SU-DHL-6 (cell line): ENCODE measurements around the gene RAB1B.

Source experiments
- H2AFZ ChIP-seq: fragments of 200-600 bp; sonication (generic); 2 replicates; pipeline ENCODE4 v1.6.1; 2014; ENCODE audit warnings: low read depth, mild to moderate bottlenecking, moderate library complexity, mixed read lengths, antibody characterized with exemption, low read length; ENCODE audit not compliant: severe bottlenecking
- H3F3A ChIP-seq: fragments of 200-600 bp; shearing (Covaris generic); 2 replicates; pipeline ENCODE4 v1.6.0; 2016; ENCODE audit warnings: antibody characterized with exemption, mild to moderate bottlenecking; ENCODE audit not compliant: insufficient read depth
- H3K27ac ChIP-seq: fragments of 200-600 bp; sonication (generic); 2 replicates; pipeline ENCODE4 v1.5.1; 2016; ENCODE audit warnings: low read depth, mild to moderate bottlenecking, low read length, moderate library complexity, mixed read lengths
- H3K27me3 ChIP-seq: fragments of 200-600 bp; sonication (generic), shearing (Covaris generic); 2 replicates; pipeline ENCODE4 v1.6.0; 2014; ENCODE audit warnings: mild to moderate bottlenecking, low read length
- H3K36me3 ChIP-seq: fragments of 200-600 bp; sonication (generic); 2 replicates; pipeline ENCODE4 v1.6.1; 2014; ENCODE audit warnings: mild to moderate bottlenecking, low read length, mixed read lengths
- H3K4me2 ChIP-seq: fragments of 300-600, 200-600 bp; shearing (Covaris generic), sonication (generic); 2 replicates; pipeline ENCODE4 v1.6.0; 2014; ENCODE audit warnings: low read length, low read depth, mild to moderate bottlenecking; ENCODE audit not compliant: poor library complexity, severe bottlenecking
- H3K4me3 ChIP-seq: fragments of 200-600 bp; sonication (generic); 2 replicates; pipeline ENCODE4 v1.5.1; 2014; ENCODE audit warnings: antibody characterized with exemption, low read length, mild to moderate bottlenecking, mixed read lengths; ENCODE audit not compliant: insufficient read depth, poor library complexity, severe bottlenecking
- H3K79me2 ChIP-seq: fragments of 200-600 bp; sonication (generic); 2 replicates; pipeline ENCODE4 v1.6.1; 2014; ENCODE audit warnings: mild to moderate bottlenecking, low read length, moderate library complexity; ENCODE audit not compliant: insufficient read depth
- H3K9ac ChIP-seq: fragments of 200-600 bp; sonication (generic); 2 replicates; pipeline ENCODE4 v1.7.0; 2014; ENCODE audit warnings: mild to moderate bottlenecking, low read length
- H3K9me2 ChIP-seq: fragments of 200-600 bp; sonication (generic); replicated peaks from 2 replicates; pipeline ENCODE4 v1.6.1; 2014; ENCODE audit warnings: low read length; ENCODE audit not compliant: insufficient read depth
- H3K9me3 ChIP-seq: fragments of 200-600 bp; sonication (generic); 2 replicates; pipeline ENCODE4 v1.6.1; 2014; ENCODE audit warnings: low read length, mixed read lengths; ENCODE audit not compliant: insufficient read depth
- H4K20me1 ChIP-seq: fragments of 200-600 bp; sonication (generic); 2 replicates; pipeline ENCODE4 v1.6.1; 2014; ENCODE audit warnings: low read depth, mild to moderate bottlenecking, antibody characterized with exemption, low read length, moderate library complexity, mixed read lengths
- CTCF ChIP-seq: fragments of 200-600 bp; sonication (generic); IDR thresholded peaks from one replicate; pipeline ENCODE4 v1.5.1; 2017; ENCODE audit warnings: antibody characterized with exemption, mild to moderate bottlenecking, low read length, moderate library complexity; ENCODE audit not compliant: insufficient read depth, poor library complexity, severe bottlenecking
- EZH2phosphoT487 ChIP-seq: fragments of 200-600 bp; sonication (generic), shearing (Covaris generic); conservative IDR thresholded peaks from 2 replicates; pipeline ENCODE4 v1.6.1; 2018; ENCODE audit warnings: mild to moderate bottlenecking, antibody characterized with exemption, low read length, moderate library complexity, mixed read lengths

Gene RAB1B

DNA sequence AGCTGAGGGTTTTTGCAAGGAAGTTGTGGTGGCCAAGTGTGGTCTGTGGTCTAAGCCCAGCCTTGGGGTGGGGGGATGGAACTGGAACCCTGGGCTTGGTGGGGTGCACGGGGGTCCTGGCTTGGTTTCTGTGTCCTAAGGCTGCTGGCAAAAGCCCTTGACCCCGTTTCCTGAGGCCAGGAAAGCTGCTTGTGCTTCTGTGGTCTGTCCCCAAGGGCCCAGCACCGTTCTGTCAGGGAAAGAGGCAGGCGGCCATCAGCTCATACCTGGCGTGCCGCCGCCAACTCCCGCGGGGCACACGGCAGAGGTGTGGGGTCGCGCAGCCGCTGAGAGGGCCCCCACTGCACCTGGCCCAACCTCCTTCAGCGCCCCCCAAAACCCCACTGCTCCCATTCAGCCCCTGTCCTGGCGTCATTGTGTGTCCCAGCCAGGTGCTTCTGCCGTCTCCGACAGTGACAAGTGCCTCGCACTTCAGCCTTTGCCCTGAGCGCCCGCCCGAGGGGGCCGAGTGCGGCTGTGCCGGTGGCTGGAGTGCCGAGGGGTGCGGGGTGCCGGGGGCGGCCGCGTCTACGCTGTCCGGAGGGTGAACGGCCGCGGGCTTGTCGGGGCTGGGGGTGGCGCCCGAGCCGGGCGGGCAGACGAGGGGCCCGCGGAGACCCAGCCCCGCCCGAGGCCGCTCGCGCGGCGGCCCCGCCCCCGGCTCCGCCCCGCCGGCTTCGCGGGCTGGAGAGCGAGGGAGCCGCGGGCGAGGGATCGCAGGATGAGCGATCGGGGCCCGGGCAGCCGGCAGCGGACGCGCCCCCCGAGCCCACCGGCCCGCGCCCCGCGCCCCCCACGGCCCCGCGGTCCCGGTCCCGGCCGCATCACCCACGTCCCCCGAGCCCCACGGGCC is 9.3 kb downstream of the RAB1B start, which contains the start of gene CNIH2:
Gene CNIH2, plus strand, starts transcription at position 705 of the 892 bp plus-strand sequence. CDS start 282 bp downstream, outside the sequence.
- H3K79me2 ChIP-seq = no peaks in the 10 kb centered on the region
- H3K27me3 ChIP-seq = no peaks in the 10 kb centered on the region
- no peak within 1 kb of the TSS for H3K4me3 ChIP-seq
- TF ChIP-seq CTCF = no peak
- TF ChIP-seq EZH2phosphoT487 = no peak
- H3K27ac ChIP-seq = no peak within 1 kb of the TSS
- H3K4me2 ChIP-seq = peak within 1 kb of the TSS; percentile 57
- no peaks in the 10 kb centered on the region; the same call in 1 of the 2 replicates for H4K20me1 ChIP-seq
- H3F3A ChIP-seq = peaks cover 5% of the 10 kb centered on the region; the same call in 1 of the 2 replicates
- H3K9ac ChIP-seq = peak within 1 kb of the TSS; percentile 39; the same call in 1 of the 2 replicates
- no peaks in the 10 kb centered on the region for H3K9me3 ChIP-seq
- H3K36me3 ChIP-seq = 0 out of 2 replicates have a peak, but pooled peaks cover 5% of the 10 kb centered on the region
- no peak within 1 kb of the TSS for H2AFZ ChIP-seq
- H3K9me2 ChIP-seq = no peaks in the 10 kb centered on the region

DNA sequence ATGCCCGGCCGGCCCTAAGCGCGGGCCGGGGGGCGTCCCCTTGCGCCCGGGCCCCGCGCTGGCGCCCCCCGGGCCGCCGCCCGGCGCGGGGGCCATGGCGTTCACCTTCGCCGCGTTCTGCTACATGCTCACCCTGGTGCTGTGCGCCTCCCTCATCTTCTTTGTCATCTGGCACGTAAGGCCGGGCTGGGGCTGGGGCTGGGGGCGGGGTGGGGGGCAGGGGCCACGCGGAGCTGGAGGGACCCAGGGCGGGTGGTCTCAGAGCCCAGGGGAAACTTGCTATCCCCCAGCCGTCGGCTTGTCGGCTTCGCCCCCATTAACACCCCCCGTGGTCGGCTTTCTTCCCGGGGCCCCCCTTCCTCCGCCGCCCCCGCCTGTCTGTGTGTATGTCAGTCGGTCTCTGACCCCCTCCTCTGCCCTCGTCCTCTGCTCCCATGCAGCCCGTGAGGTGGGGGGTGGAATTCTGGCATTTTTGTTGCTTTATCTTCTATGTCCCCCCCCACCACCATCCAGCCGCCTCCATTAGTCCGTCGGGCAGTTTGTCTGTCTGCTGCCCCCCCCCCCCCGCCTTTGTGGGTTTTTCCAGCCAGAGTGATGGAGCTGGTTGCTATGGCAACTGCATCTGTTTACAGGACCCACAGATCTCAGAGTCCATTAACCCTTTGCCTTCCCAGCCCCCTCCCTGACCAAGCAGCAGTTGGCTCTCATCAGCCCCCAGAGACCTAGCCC is 10.1 kb downstream of the RAB1B start:
- Histone ChIP-seq H2AFZ (no peak overlapping the region), H3K9ac (no peak overlapping the region), H3K9me3 (no peaks in the 10 kb centered on the region), H4K20me1 (no peaks in the 10 kb centered on the region; the same call in 1 of the 2 replicates), H3K79me2 (no peaks in the 10 kb centered on the region), H3F3A (peaks cover 5% of the 10 kb centered on the region; the same call in 1 of the 2 replicates), H3K4me2 (peak overlapping the region; percentile 29), H3K27me3 (no peaks in the 10 kb centered on the region), H3K9me2 (no peaks in the 10 kb centered on the region), H3K27ac (no peak overlapping the region), H3K4me3 (no peak overlapping the region), H3K36me3 (0 out of 2 replicates have a peak, but pooled peaks cover 5% of the 10 kb centered on the region)
- TF ChIP-seq CTCF = no peak
- TF ChIP-seq EZH2phosphoT487 = no peak

- H3K27me3 ChIP-seq = no peaks in the 10 kb centered on the region
- no peak overlapping the region for H2AFZ ChIP-seq
- H3K36me3 ChIP-seq = 0 out of 2 replicates have a peak, but pooled peaks cover 2% of the 10 kb centered on the region
- no peak overlapping the region for H3K9ac ChIP-seq
- no peaks in the 10 kb centered on the region for H3K9me2 ChIP-seq
- TF ChIP-seq EZH2phosphoT487 (no peak), CTCF (no peak)
- H3F3A ChIP-seq = peaks cover 5% of the 10 kb centered on the region; the same call in 1 of the 2 replicates
- H3K4me3 ChIP-seq = no peak overlapping the region
- no peak overlapping the region for H3K27ac ChIP-seq
- H4K20me1 ChIP-seq = no peaks in the 10 kb centered on the region; the same call in 1 of the 2 replicates
- H3K9me3 ChIP-seq = no peaks in the 10 kb centered on the region
- H3K4me2 ChIP-seq = no peak overlapping the region
- H3K79me2 ChIP-seq = no peaks in the 10 kb centered on the region
Measured at GRCh38 chr11:66279092-66279734, 10.8 kb downstream of the RAB1B start.
